ENCODE measurements around the gene RCSD1. TPM values are rescaled to one million over a fixed set of nuclear protein-coding genes. Genes with fewer than 3 reads are reported as not detected.

RCSD1 gene
- total and polyA plus RNA-seq, 2 of the 13 experiments (the other 11 are each of a cell fraction or from before 2014, with no cell fraction given), result not detected

DNA sequence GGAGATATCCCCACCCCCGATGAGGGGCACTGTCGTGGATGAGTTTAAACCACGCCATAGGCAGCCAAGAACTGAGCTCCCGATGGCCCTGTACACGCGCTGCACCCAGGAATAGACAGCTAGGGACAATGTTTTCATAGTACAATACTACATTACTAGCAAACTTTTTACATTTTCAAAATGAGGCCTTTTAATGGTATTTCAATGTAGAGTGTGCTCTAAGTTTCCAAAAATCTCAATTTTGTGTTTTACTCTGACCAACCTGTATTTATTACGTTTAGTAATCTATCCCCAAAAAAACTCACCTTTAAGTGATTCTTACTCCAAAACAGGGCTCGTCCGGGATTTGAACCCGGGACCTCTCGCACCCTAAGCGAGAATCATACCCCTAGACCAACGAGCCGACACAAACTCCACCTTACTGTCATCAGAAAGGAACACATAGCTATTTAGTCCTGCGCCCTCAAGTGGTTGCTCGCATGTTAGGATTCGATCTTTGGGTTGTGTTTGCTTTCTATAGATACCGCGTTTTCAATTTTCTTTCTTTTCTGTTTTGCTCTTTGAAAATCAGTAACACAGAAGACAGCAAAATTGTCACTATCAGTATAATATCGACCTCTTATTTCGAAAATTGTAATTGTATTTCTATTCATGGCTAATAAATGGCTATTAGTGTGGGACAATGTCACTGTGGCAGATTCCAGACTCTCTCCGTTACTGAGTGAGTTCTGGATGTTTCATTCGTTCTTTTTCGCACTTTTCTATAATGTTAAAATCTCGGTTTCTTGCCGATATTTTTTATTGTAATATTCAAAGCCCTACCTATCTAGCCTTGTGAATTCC lies 85.3 kb downstream of the RCSD1 start (continued):
- TF ChIP-seq TBX3 (IDR thresholded peaks at IDR 0.05; ENCODE audit: borderline replicate concordance) (no peak), NFE2L1 (CRISPR knock-in tag; IDR thresholded peaks at IDR 0.05; ENCODE audit: borderline replicate concordance) (no peak), GATA4 (IDR thresholded peaks at IDR 0.05; ENCODE audit: borderline replicate concordance, low read depth) (no peak), IRF2 (CRISPR knock-in tag; IDR thresholded peaks at IDR 0.05) (peak; percentile 88), ZBTB33 (CRISPR knock-in tag; IDR thresholded peaks at IDR 0.05) (peak; percentile 55; the same call in 1 of the 2 replicates), RNF219 (CRISPR knock-in tag; IDR thresholded peaks at IDR 0.05) (no peak), ZSCAN31 (CRISPR knock-in tag; IDR thresholded peaks at IDR 0.05; ENCODE audit: low read depth) (peak; percentile 25; the same call in 1 of the 2 replicates), NCOR1 (IDR thresholded peaks at IDR 0.05; ENCODE audit: borderline replicate concordance, low read length) (no peak), ZNF816 (CRISPR knock-in tag; IDR thresholded peaks at IDR 0.05; ENCODE audit: borderline replicate concordance) (no peak), ZNF879 (CRISPR knock-in tag; IDR thresholded peaks at IDR 0.05) (no peak), SOX6 (IDR thresholded peaks at IDR 0.05) (no peak), SOX6 (CRISPR knock-in tag; IDR thresholded peaks at IDR 0.05) (peak; percentile 24; the same call in 1 of the 2 replicates), RXRA (CRISPR knock-in tag; IDR thresholded peaks at IDR 0.05) (no peak), FOXK1 (CRISPR knock-in tag; IDR thresholded peaks at IDR 0.05; ENCODE audit: borderline replicate concordance, low read depth) (peak; percentile 78; the same call in 1 of the 2 replicates), ZNF124 (CRISPR knock-in tag; IDR thresholded peaks at IDR 0.05) (peak; percentile 62; the same call in 1 of the 2 replicates), ZNF513 (CRISPR knock-in tag; conservative IDR thresholded peaks at IDR 0.05) (no peak), ZBTB46 (CRISPR knock-in tag; IDR thresholded peaks at IDR 0.05; ENCODE audit: borderline replicate concordance) (no peak), ZNF672 (CRISPR knock-in tag; IDR thresholded peaks at IDR 0.05) (no peak), MIER2 (CRISPR knock-in tag; IDR thresholded peaks at IDR 0.05) (peak; percentile 38; the same call in 1 of the 2 replicates), POLR2AphosphoS5 (IDR thresholded peaks at IDR 0.05; ENCODE audit: low read depth, low read length) (no peak), ZNF264 (CRISPR knock-in tag; IDR thresholded peaks at IDR 0.05) (peak; percentile 73)
- TF ChIP-seq, protein P1, sequence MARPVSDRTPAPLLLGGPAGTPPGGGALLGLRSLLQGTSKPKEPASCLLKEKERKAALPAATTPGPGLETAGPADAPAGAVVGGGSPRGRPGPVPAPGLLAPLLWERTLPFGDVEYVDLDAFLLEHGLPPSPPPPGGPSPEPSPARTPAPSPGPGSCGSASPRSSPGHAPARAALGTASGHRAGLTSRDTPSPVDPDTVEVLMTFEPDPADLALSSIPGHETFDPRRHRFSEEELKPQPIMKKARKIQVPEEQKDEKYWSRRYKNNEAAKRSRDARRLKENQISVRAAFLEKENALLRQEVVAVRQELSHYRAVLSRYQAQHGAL (CRISPR knock-in tag; IDR thresholded peaks at IDR 0.05; ENCODE audit: not compliant biosample characterization), result no peak
